SK-N-SH (cell line): ENCODE results near the gene SEPTIN2. TPM values are rescaled to one million over a fixed set of nuclear protein-coding genes. Genes with fewer than 3 reads are reported as not detected.
A peak's percentile ranks its signal among the peaks of the same experiment; 100 is the strongest.

Experiments used
- CTCF ChIA-PET: fragments of 300-600, 350-600 bp; formaldehyde crosslinking; extraction: SDS; loops from one replicate; lab custom pipeline; 2021; lab: Yijun Ruan, JAX
- POLR2A ChIA-PET: fragments of 350-600 bp; sonication (Branson Sonifier 250); formaldehyde crosslinking; extraction: SDS; loops from one replicate; lab custom pipeline; 2020; ENCODE audit warnings: antibody characterized with exemption, inconsistent platforms; lab: Yijun Ruan, JAX
- DNase-seq: peaks from one replicate; pipeline ENCODE4 v3.0.0; 2012
- H2AFZ ChIP-seq: fragments of 200-600 bp; sonication (generic); 2 replicates; pipeline ENCODE4 v1.8.1; 2016; ENCODE audit warnings: antibody characterized with exemption, mild to moderate bottlenecking, low read depth
- H3F3A ChIP-seq: fragments of 200-600 bp; sonication (generic); replicated peaks from 2 replicates; pipeline ENCODE3; 2016; ENCODE audit warnings: antibody characterized with exemption, mild to moderate bottlenecking; ENCODE audit not compliant: insufficient read depth
- H3K27ac ChIP-seq, 2 experiments: fragments of 200-500 bp in 1 of 2; fragments of 200-600 bp in 1 of 2; sonication (Bioruptor generic) in 1 of 2; sonication (generic), shearing (Covaris generic) in 1 of 2; 2 replicates each; pipeline versions ENCODE4 v1.5.1 to v1.6.1; 2014 to 2016; ENCODE audit warnings: low read depth in 2 of 2, inconsistent platforms in 1 of 2, low read length in 1 of 2, mild to moderate bottlenecking in 1 of 2, mixed read lengths in 1 of 2
- H3K27me3 ChIP-seq: fragments of 200-600 bp; sonication (generic), shearing (Covaris generic); 2 replicates; pipeline ENCODE4 v1.6.1; 2016; ENCODE audit warnings: mixed run types; ENCODE audit not compliant: insufficient read depth
- H3K36me3 ChIP-seq, 2 experiments: fragments of 200-500 bp in 1 of 2; fragments of 200-600 bp in 1 of 2; sonication (Bioruptor generic) in 1 of 2; sonication (generic) in 1 of 2; replicated peaks in 1 of 2; 2 replicates each; pipeline versions ENCODE3 to v1.5.1; 2014 to 2016; ENCODE audit warnings: low read length in 1 of 2, mild to moderate bottlenecking in 1 of 2; ENCODE audit not compliant: insufficient read depth in 2 of 2, control insufficient read depth in 1 of 2
- H3K4me1 ChIP-seq, 2 experiments: fragments of 200-500 bp in 1 of 2; fragments of 200-600 bp in 1 of 2; sonication (Bioruptor generic) in 1 of 2; sonication (generic), shearing (Covaris generic) in 1 of 2; 2 replicates each; pipeline versions ENCODE4 v1.5.1 to v1.6.1; 2014 to 2016; ENCODE audit warnings: low read depth in 1 of 2, low read length in 1 of 2, mixed run types in 1 of 2; ENCODE audit not compliant: insufficient read depth in 2 of 2, control insufficient read depth in 1 of 2
- H3K4me2 ChIP-seq: fragments of 200-600 bp; sonication (generic), shearing (Covaris generic); 2 replicates; pipeline ENCODE4 v1.6.1; 2017; ENCODE audit warnings: mixed run types
- H3K4me3 ChIP-seq, 2 experiments: fragments of 200-500 bp in 1 of 2; fragments of 200-600 bp in 1 of 2; sonication (Bioruptor generic) in 1 of 2; sonication (generic), shearing (Covaris generic) in 1 of 2; 2 replicates each; pipeline versions ENCODE4 v1.5.1 to v1.8.1; 2014 to 2016; ENCODE audit warnings: low read depth in 2 of 2, inconsistent platforms in 1 of 2, low read length in 1 of 2, mild to moderate bottlenecking in 1 of 2, mixed read lengths in 1 of 2, moderate library complexity in 1 of 2
- H3K79me2 ChIP-seq: fragments of 200-600 bp; sonication (generic); 2 replicates; pipeline ENCODE4 v1.8.1; 2017; ENCODE audit warnings: mild to moderate bottlenecking; ENCODE audit not compliant: insufficient read depth
- H3K9ac ChIP-seq: fragments of 200-600 bp; sonication (generic); 2 replicates; pipeline ENCODE4 v1.6.1; 2017; ENCODE audit warnings: mixed run types
- H3K9me2 ChIP-seq: fragments of 200-600 bp; sonication (generic); 2 replicates; pipeline ENCODE4 v1.6.1; 2017; ENCODE audit warnings: mixed run types
- H3K9me3 ChIP-seq: fragments of 200-600 bp; sonication (generic); 2 replicates; pipeline ENCODE4 v1.6.1; 2017; ENCODE audit warnings: mixed run types, mild to moderate bottlenecking, moderate library complexity
- H4K20me1 ChIP-seq: fragments of 200-600 bp; sonication (generic); 2 replicates; pipeline ENCODE4 v1.6.1; 2017; ENCODE audit warnings: mild to moderate bottlenecking, mixed run types; ENCODE audit not compliant: insufficient read depth
- CHD2 ChIP-seq: fragments of 150-350 bp; IDR thresholded peaks from 2 replicates; pipeline ENCODE4 v1.6.1; 2018; ENCODE audit warnings: low read length; ENCODE audit not compliant: partially characterized antibody
- CTCF ChIP-seq: fragments of 200-600 bp; sonication (generic); IDR thresholded peaks from 2 replicates; pipeline ENCODE4 v1.6.1; 2017; ENCODE audit warnings: antibody characterized with exemption, mild to moderate bottlenecking, moderate library complexity
- EZH2phosphoT487 ChIP-seq: fragments of 200-600 bp; sonication (generic); IDR thresholded peaks from 2 replicates; pipeline ENCODE4 v1.6.1; 2017; ENCODE audit warnings: low read depth, mixed run types, mild to moderate bottlenecking, antibody characterized with exemption, moderate library complexity, borderline replicate concordance
- FOXM1 ChIP-seq: IDR thresholded peaks from 2 replicates; pipeline ENCODE4 v1.4.0; 2012; ENCODE audit warnings: low read depth, mild to moderate bottlenecking
- GABPA ChIP-seq: IDR thresholded peaks from 2 replicates; pipeline ENCODE4 v1.4.0; 2012; ENCODE audit warnings: low read depth, mild to moderate bottlenecking
- MXI1 ChIP-seq: IDR thresholded peaks from 2 replicates; pipeline ENCODE4 v1.6.1; 2012; ENCODE audit warnings: mild to moderate bottlenecking, low read depth, low read length, improper control_type of control experiment
- NFIC ChIP-seq: IDR thresholded peaks from 2 replicates; pipeline ENCODE4 v1.4.0; 2012; ENCODE audit warnings: borderline replicate concordance
- POLR2AphosphoS5 ChIP-seq: IDR thresholded peaks from 2 replicates; pipeline ENCODE4 v1.6.1; 2012; ENCODE audit warnings: low read depth, low read length
- RFX5 ChIP-seq: IDR thresholded peaks from 2 replicates; pipeline ENCODE4 v1.6.1; 2012; ENCODE audit warnings: mild to moderate bottlenecking, improper control_type of control experiment, low read length
- RXRA ChIP-seq: IDR thresholded peaks from 2 replicates; pipeline ENCODE4 v1.4.0; 2012; ENCODE audit warnings: low read depth, mild to moderate bottlenecking, borderline replicate concordance
- TCF12 ChIP-seq: IDR thresholded peaks from 2 replicates; pipeline ENCODE4 v1.4.0; 2012
- TEAD4 ChIP-seq: IDR thresholded peaks from 2 replicates; pipeline ENCODE4 v1.4.0; 2012; ENCODE audit warnings: mild to moderate bottlenecking, borderline replicate concordance; ENCODE audit not compliant: insufficient read depth
- USF2 ChIP-seq: fragments of 150-350 bp; IDR thresholded peaks from 2 replicates; pipeline ENCODE4 v1.6.1; 2017; ENCODE audit warnings: antibody characterized with exemption, low read length, low read depth, borderline replicate concordance
- YY1 ChIP-seq: IDR thresholded peaks from 2 replicates; pipeline ENCODE4 v1.4.0; 2012; ENCODE audit warnings: low read depth, mild to moderate bottlenecking
- WGBS: methylation state at CpG from one replicate; pipeline ENCODE4 v1.1.6; 2017; ENCODE audit warnings: low lambda C conversion rate; 5-methylcytosine and 5-hydroxymethylcytosine counted together
- polyA plus RNA-seq, 3 experiments: library from polyadenylated mRNA; depleted of rRNA; stranded (reverse); fragments of >200 nt; gene quantifications; 2 replicates each; pipeline ENCODE4 v1.2.3, GENCODE V29; 2012
- TF ChIP-seq, protein P1 (sequence below): IDR thresholded peaks from 2 replicates; pipeline ENCODE4 v1.4.0; 2012; ENCODE audit warnings: low read depth, borderline replicate concordance
- TF ChIP-seq, protein P2 (sequence below): IDR thresholded peaks from 2 replicates; pipeline ENCODE4 v1.6.1; 2012; ENCODE audit warnings: mild to moderate bottlenecking, low read depth, low read length, moderate library complexity
- TF ChIP-seq, protein P3 (sequence below): IDR thresholded peaks from 2 replicates; pipeline ENCODE4 v1.4.0; 2012; ENCODE audit warnings: low read depth

The SEPTIN2 gene
- polyA plus RNA-seq, 1 of the 3 experiments (the other 2 are of a cell fraction): 226 TPM

GRCh38 chr2:241356871-241357260, 41.1 kb downstream of the SEPTIN2 start:
- peak overlapping the region; percentile 90 for H3K9ac ChIP-seq
- H3K27me3 ChIP-seq: no peaks in the 10 kb centered on the region
- H3K27ac ChIP-seq: peak overlapping the region; percentile 59 to 72; a peak in 2 of 4 replicates
- WGBS: 2% methylated on average over 5 of the region's 5 CpGs
- TF ChIP-seq NFIC: no peak
- no peak for TF ChIP-seq TCF12
- TF ChIP-seq EZH2phosphoT487: no peak
- TF ChIP-seq, protein P1, sequence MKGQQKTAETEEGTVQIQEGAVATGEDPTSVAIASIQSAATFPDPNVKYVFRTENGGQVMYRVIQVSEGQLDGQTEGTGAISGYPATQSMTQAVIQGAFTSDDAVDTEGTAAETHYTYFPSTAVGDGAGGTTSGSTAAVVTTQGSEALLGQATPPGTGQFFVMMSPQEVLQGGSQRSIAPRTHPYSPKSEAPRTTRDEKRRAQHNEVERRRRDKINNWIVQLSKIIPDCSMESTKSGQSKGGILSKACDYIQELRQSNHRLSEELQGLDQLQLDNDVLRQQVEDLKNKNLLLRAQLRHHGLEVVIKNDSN: no peak
- TF ChIP-seq MXI1: no peak
- TF ChIP-seq TEAD4: no peak
- TF ChIP-seq, protein P2, sequence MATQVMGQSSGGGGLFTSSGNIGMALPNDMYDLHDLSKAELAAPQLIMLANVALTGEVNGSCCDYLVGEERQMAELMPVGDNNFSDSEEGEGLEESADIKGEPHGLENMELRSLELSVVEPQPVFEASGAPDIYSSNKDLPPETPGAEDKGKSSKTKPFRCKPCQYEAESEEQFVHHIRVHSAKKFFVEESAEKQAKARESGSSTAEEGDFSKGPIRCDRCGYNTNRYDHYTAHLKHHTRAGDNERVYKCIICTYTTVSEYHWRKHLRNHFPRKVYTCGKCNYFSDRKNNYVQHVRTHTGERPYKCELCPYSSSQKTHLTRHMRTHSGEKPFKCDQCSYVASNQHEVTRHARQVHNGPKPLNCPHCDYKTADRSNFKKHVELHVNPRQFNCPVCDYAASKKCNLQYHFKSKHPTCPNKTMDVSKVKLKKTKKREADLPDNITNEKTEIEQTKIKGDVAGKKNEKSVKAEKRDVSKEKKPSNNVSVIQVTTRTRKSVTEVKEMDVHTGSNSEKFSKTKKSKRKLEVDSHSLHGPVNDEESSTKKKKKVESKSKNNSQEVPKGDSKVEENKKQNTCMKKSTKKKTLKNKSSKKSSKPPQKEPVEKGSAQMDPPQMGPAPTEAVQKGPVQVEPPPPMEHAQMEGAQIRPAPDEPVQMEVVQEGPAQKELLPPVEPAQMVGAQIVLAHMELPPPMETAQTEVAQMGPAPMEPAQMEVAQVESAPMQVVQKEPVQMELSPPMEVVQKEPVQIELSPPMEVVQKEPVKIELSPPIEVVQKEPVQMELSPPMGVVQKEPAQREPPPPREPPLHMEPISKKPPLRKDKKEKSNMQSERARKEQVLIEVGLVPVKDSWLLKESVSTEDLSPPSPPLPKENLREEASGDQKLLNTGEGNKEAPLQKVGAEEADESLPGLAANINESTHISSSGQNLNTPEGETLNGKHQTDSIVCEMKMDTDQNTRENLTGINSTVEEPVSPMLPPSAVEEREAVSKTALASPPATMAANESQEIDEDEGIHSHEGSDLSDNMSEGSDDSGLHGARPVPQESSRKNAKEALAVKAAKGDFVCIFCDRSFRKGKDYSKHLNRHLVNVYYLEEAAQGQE: no peak
- no peak for TF ChIP-seq CHD2
- TF ChIP-seq POLR2AphosphoS5: no peak
- TF ChIP-seq CTCF: no peak
- TF ChIP-seq RFX5: no peak
- TF ChIP-seq FOXM1: no peak
- no peak for TF ChIP-seq GABPA
- TF ChIP-seq, protein P3, sequence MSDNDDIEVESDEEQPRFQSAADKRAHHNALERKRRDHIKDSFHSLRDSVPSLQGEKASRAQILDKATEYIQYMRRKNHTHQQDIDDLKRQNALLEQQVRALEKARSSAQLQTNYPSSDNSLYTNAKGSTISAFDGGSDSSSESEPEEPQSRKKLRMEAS: no peak
- no peak for TF ChIP-seq YY1
- no peak for TF ChIP-seq USF2
- no peak for TF ChIP-seq RXRA
- POLR2A ChIA-PET: interaction anchor here (1.0 kb wide), 1 partner anchor 346 kb away, joined by 3 read pairs; no protein-coding TSS in a partner anchor
- peaks cover 41% of the 10 kb centered on the region for H4K20me1 ChIP-seq
- H3K9me2 ChIP-seq: no peaks in the 10 kb centered on the region
- no peak for DNase-seq
- H3K4me3 ChIP-seq: peak overlapping the region; percentile 73 to 97
- peaks cover 0 to 13% of the 10 kb centered on the region in 2 experiments; a peak in 3 of 4 replicates for H3K4me1 ChIP-seq
- peak overlapping the region; percentile 78 for H3K4me2 ChIP-seq
- H3K9me3 ChIP-seq: no peaks in the 10 kb centered on the region
- H3F3A ChIP-seq: peaks cover 34% of the 10 kb centered on the region
- H3K36me3 ChIP-seq: peaks cover 17 to 33% of the 10 kb centered on the region in 2 experiments
- peaks cover 55% of the 10 kb centered on the region for H3K79me2 ChIP-seq
- H2AFZ ChIP-seq: peak overlapping the region; percentile 37; the same call in 1 of the 2 replicates
- CTCF ChIA-PET: no interaction called here
